GM23338 (cell line): ENCODE results near the gene SNTG2.

ENCODE experiments used
- EZH2 ChIP-seq: fragments of 200-600 bp; sonication (generic); IDR thresholded peaks from one replicate; pipeline ENCODE4 v1.8.0; 2017; ENCODE audit warnings: antibody characterized with exemption, mild to moderate bottlenecking, low read depth; ENCODE audit not compliant: unreplicated experiment
- TF ChIP-seq, protein P1 (sequence below), 2 experiments: fragments of 200-600 bp in 1 of 2; sonication (generic) in 1 of 2; conservative IDR thresholded peaks; 2 replicates each; pipeline versions ENCODE4 v1.5.1 to v1.6.1; 2016 to 2017; ENCODE audit warnings: antibody characterized with exemption in 2 of 2, low read depth in 2 of 2, mild to moderate bottlenecking in 2 of 2, moderate library complexity in 1 of 2
- TF ChIP-seq, protein P2 (sequence below): IDR thresholded peaks from one replicate; pipeline ENCODE4 v1.6.1; 2018; ENCODE audit warnings: antibody characterized with exemption; ENCODE audit not compliant: unreplicated experiment

DNA sequence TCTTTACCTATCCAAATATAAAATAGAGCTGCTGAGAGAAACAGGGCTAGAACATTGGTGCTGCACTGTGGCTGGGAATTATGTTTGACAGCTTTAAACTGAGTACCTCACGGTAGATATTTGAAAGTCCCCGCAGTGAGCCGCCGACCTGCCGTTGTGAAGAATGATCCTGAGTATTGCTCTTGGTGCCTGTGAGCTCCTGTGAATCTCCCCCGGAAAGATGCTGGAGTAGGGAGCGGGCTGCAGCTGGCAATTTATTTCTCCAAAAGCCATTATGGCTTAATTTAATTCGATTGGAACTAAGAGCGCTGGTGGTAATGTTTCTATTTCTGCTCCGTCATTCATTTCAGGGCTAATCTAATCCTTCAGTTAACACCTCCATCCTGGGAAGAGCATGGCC is 333.2 kb downstream of the SNTG2 start:
- TF ChIP-seq EZH2 = no peak
- TF ChIP-seq, protein P1, sequence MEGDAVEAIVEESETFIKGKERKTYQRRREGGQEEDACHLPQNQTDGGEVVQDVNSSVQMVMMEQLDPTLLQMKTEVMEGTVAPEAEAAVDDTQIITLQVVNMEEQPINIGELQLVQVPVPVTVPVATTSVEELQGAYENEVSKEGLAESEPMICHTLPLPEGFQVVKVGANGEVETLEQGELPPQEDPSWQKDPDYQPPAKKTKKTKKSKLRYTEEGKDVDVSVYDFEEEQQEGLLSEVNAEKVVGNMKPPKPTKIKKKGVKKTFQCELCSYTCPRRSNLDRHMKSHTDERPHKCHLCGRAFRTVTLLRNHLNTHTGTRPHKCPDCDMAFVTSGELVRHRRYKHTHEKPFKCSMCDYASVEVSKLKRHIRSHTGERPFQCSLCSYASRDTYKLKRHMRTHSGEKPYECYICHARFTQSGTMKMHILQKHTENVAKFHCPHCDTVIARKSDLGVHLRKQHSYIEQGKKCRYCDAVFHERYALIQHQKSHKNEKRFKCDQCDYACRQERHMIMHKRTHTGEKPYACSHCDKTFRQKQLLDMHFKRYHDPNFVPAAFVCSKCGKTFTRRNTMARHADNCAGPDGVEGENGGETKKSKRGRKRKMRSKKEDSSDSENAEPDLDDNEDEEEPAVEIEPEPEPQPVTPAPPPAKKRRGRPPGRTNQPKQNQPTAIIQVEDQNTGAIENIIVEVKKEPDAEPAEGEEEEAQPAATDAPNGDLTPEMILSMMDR (conservative IDR thresholded peaks at IDR 0.05; ENCODE audit: low read depth in 2 of 2) = no peak
- TF ChIP-seq, protein P2, sequence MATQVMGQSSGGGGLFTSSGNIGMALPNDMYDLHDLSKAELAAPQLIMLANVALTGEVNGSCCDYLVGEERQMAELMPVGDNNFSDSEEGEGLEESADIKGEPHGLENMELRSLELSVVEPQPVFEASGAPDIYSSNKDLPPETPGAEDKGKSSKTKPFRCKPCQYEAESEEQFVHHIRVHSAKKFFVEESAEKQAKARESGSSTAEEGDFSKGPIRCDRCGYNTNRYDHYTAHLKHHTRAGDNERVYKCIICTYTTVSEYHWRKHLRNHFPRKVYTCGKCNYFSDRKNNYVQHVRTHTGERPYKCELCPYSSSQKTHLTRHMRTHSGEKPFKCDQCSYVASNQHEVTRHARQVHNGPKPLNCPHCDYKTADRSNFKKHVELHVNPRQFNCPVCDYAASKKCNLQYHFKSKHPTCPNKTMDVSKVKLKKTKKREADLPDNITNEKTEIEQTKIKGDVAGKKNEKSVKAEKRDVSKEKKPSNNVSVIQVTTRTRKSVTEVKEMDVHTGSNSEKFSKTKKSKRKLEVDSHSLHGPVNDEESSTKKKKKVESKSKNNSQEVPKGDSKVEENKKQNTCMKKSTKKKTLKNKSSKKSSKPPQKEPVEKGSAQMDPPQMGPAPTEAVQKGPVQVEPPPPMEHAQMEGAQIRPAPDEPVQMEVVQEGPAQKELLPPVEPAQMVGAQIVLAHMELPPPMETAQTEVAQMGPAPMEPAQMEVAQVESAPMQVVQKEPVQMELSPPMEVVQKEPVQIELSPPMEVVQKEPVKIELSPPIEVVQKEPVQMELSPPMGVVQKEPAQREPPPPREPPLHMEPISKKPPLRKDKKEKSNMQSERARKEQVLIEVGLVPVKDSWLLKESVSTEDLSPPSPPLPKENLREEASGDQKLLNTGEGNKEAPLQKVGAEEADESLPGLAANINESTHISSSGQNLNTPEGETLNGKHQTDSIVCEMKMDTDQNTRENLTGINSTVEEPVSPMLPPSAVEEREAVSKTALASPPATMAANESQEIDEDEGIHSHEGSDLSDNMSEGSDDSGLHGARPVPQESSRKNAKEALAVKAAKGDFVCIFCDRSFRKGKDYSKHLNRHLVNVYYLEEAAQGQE = no peak
